Endodermal cell (in vitro differentiated cells): Measurements from ENCODE around the gene MZF1. TPM values are rescaled to one million over a fixed set of nuclear protein-coding genes. Genes with fewer than 3 reads are reported as not detected.

Source experiments
- DNase-seq: peaks from one replicate; pipeline ENCODE4 v3.0.0-alpha.2; 2017
- H3K27ac ChIP-seq: 2 replicates; pipeline ENCODE4 v1.5.1; 2013; ENCODE audit warnings: mild to moderate bottlenecking, low read depth, low read length, moderate library complexity
- H3K27me3 ChIP-seq: 2 replicates; pipeline ENCODE4 v1.6.1; 2013; ENCODE audit warnings: mild to moderate bottlenecking, low read length, moderate library complexity; ENCODE audit not compliant: insufficient read depth, control insufficient read depth, poor library complexity, severe bottlenecking
- H3K36me3 ChIP-seq: 2 replicates; pipeline ENCODE4 v1.7.0; 2013; ENCODE audit warnings: mild to moderate bottlenecking, low read length, moderate library complexity; ENCODE audit not compliant: control insufficient read depth, insufficient read depth
- H3K4me1 ChIP-seq: one replicate; pipeline ENCODE4 v1.7.0; 2013; ENCODE audit warnings: low read length; ENCODE audit not compliant: control insufficient read depth, insufficient read depth
- H3K4me3 ChIP-seq: 2 replicates; pipeline ENCODE4 v1.5.1; 2013; ENCODE audit warnings: mild to moderate bottlenecking, low read length, moderate library complexity
- H3K9ac ChIP-seq: 2 replicates; pipeline ENCODE4 v1.6.1; 2013; ENCODE audit warnings: mild to moderate bottlenecking, low read length, moderate library complexity; ENCODE audit not compliant: poor library complexity, severe bottlenecking; ENCODE audit errors: extremely low read depth
- H3K9me3 ChIP-seq: 2 replicates; pipeline ENCODE4 v1.6.1; 2013; ENCODE audit warnings: mild to moderate bottlenecking, low read length, moderate library complexity; ENCODE audit not compliant: control insufficient read depth
- H3K27ac Mint-ChIP-seq: 2 replicates; pipeline ENCODE4 v1.8.0; 2020; ENCODE audit warnings: mixed read lengths
- H3K27me3 Mint-ChIP-seq: 2 replicates; pipeline ENCODE4 v1.8.0; 2021; ENCODE audit warnings: mild to moderate bottlenecking, mixed read lengths; ENCODE audit not compliant: insufficient read depth
- H3K36me3 Mint-ChIP-seq: 2 replicates; pipeline ENCODE4 v1.8.0; 2020; ENCODE audit warnings: low read depth, mixed read lengths
- H3K4me1 Mint-ChIP-seq: 2 replicates; pipeline ENCODE4 v1.8.0; 2020; ENCODE audit warnings: mixed read lengths
- H3K4me3 Mint-ChIP-seq: 2 replicates; pipeline ENCODE4 v1.8.0; 2020; ENCODE audit warnings: mild to moderate bottlenecking, moderate library complexity, mixed read lengths
- H3K9me3 Mint-ChIP-seq: 2 replicates; pipeline ENCODE4 v1.8.0; 2020; ENCODE audit warnings: mild to moderate bottlenecking, mixed read lengths
- WGBS, 2 experiments: methylation state at CpG; one replicate each; pipeline versions ENCODE4 v1.1.5 to v1.1.7; 2013; ENCODE audit warnings: missing lambda C conversion rate in 2 of 2, mixed read lengths in 1 of 2; ENCODE audit not compliant: insufficient coverage in 1 of 2, insufficient read length in 1 of 2; 5-methylcytosine and 5-hydroxymethylcytosine counted together
- total RNA-seq, 2 donors: library from RNA; stranded (reverse); fragmentation: NEBNext Ultra II Directional in 1 of 2; extraction: Animal tissue kit (Norgen Biotek cat#: 25700) in 1 of 2; gene quantifications; 2 replicates in 1 of 2; 3 replicates in 1 of 2; pipeline ENCODE4 v1.2.1, GENCODE V29; 2021
- TF ChIP-seq, protein P1 (sequence below): fragments of 200-600 bp; sonication (generic); conservative IDR thresholded peaks from 2 replicates; pipeline ENCODE4 v1.5.0; 2021; ENCODE audit warnings: antibody characterized with exemption, mild to moderate bottlenecking

Gene MZF1
- total RNA-seq, 2 donors from 2014 or later = 24.3 to 33.1 TPM

DNA sequence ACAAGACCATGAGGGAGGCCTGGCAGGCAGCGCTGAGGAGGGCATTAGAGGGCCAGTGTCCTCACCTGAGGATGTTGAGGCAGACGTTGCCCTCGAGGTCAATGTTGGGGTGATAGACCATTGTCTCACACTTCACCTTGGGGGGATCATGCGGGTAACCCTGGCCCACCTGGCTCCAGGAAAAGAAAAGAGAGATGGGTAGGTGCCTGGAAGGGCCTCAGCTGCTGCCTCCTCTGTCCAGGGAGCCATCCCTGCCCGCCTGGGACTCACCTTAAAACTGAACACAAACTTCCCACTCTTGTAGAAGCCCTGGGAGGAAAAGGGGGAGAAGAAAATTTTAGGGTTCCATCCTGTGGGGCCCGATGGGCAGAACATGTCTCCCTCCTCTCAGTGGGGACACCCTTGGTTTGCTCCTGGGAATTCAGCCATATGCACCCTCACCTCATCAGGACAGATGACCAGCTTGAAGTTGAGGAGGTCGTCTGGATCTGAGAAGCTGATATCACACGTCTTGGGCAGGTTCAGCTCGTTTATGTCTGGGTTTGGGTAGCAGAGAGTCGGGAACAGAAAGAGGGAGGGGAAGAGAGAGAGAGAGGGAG lies 16.4 kb downstream of the MZF1 start:
- no peaks in the 10 kb centered on the region for H3K9me3 Mint-ChIP-seq
- H3K27ac Mint-ChIP-seq = peak overlapping the region; percentile 91
- Histone ChIP-seq H3K4me1 (no peaks in the 10 kb centered on the region), H3K9me3 (no peaks in the 10 kb centered on the region), H3K27ac (no peak overlapping the region), H3K27me3 (no peaks in the 10 kb centered on the region), H3K9ac (peak overlapping the region; percentile 13), H3K4me3 (peak overlapping the region; percentile 99), H3K36me3 (peaks cover 37% of the 10 kb centered on the region)
- peaks cover 34% of the 10 kb centered on the region for H3K36me3 Mint-ChIP-seq
- H3K27me3 Mint-ChIP-seq = no peaks in the 10 kb centered on the region
- TF ChIP-seq, protein P1, sequence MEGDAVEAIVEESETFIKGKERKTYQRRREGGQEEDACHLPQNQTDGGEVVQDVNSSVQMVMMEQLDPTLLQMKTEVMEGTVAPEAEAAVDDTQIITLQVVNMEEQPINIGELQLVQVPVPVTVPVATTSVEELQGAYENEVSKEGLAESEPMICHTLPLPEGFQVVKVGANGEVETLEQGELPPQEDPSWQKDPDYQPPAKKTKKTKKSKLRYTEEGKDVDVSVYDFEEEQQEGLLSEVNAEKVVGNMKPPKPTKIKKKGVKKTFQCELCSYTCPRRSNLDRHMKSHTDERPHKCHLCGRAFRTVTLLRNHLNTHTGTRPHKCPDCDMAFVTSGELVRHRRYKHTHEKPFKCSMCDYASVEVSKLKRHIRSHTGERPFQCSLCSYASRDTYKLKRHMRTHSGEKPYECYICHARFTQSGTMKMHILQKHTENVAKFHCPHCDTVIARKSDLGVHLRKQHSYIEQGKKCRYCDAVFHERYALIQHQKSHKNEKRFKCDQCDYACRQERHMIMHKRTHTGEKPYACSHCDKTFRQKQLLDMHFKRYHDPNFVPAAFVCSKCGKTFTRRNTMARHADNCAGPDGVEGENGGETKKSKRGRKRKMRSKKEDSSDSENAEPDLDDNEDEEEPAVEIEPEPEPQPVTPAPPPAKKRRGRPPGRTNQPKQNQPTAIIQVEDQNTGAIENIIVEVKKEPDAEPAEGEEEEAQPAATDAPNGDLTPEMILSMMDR = no peak
- H3K4me3 Mint-ChIP-seq = peak overlapping the region; percentile 96
- WGBS, 2 experiments = 88 to 91% methylated on average over 6 to 9 of the region's 10 CpGs
- peaks cover 27% of the 10 kb centered on the region for H3K4me1 Mint-ChIP-seq
- DNase-seq = no peak

GRCh38 chr19:58555920-58556621 lies 17.1 kb downstream of the MZF1 start:
- TF ChIP-seq, protein P1 = no peak
- no peak overlapping the region for H3K9ac ChIP-seq
- Mint-ChIP-seq H3K9me3 (no peaks in the 10 kb centered on the region), H3K27me3 (no peaks in the 10 kb centered on the region), H3K4me3 (peak overlapping the region; percentile 96), H3K27ac (peak overlapping the region; percentile 91), H3K4me1 (peaks cover 27% of the 10 kb centered on the region), H3K36me3 (peaks cover 35% of the 10 kb centered on the region)
- H3K9me3 ChIP-seq = no peaks in the 10 kb centered on the region
- 95% methylated on average over 16 of the region's 16 CpGs; no CpG with 5 or more reads in 1 of the 2 experiments for WGBS, 2 experiments
- H3K4me3 ChIP-seq = no peak overlapping the region
- H3K36me3 ChIP-seq = peaks cover 43% of the 10 kb centered on the region
- no peaks in the 10 kb centered on the region for H3K4me1 ChIP-seq
- DNase-seq = no peak
- no peak overlapping the region for H3K27ac ChIP-seq
- H3K27me3 ChIP-seq = no peaks in the 10 kb centered on the region

DNA sequence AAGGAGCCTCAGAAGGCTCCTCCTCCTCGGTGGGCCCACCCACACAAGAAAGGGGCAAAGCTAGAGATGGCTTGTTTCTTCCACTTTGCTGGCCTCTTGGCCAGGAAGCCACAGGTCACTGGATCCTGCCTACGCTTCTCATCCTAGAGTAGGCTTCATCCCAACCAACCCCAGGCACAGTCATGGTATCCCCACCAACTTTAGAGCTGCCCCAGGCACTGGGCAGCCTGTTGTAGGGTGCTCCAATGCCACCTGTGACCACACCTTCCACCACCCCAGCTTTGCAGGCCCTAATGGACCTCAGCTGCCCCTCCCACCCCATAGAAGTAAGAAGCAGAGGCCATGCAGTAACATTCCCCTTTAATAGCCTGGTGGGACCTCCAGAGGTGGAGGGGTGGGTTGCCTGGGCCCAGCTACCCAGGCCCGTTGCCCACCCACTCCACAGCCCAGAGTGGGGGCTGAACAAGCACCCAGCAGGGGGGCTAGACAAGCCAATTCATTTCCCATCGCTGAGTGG lies 17.7 kb downstream of the MZF1 start:
- Mint-ChIP-seq H3K27me3 (no peaks in the 10 kb centered on the region), H3K4me3 (peak overlapping the region; percentile 91), H3K36me3 (peaks cover 37% of the 10 kb centered on the region), H3K27ac (peak overlapping the region; percentile 99), H3K9me3 (no peaks in the 10 kb centered on the region), H3K4me1 (peaks cover 27% of the 10 kb centered on the region)
- Histone ChIP-seq H3K9me3 (no peaks in the 10 kb centered on the region), H3K4me3 (peak overlapping the region; percentile 86), H3K27me3 (no peaks in the 10 kb centered on the region), H3K27ac (peak overlapping the region; percentile 84), H3K9ac (peak overlapping the region; percentile 23), H3K4me1 (no peaks in the 10 kb centered on the region), H3K36me3 (peaks cover 50% of the 10 kb centered on the region)
- WGBS, 2 experiments = 73 to 82% methylated on average over 4 of the region's 4 CpGs
- TF ChIP-seq, protein P1 = no peak
- no peak for DNase-seq
